ENCODE results near the gene MRPS14. TPM values are rescaled to one million over a fixed set of nuclear protein-coding genes. Genes with fewer than 3 reads are reported as not detected.

Gene MRPS14
- total and polyA plus RNA-seq, 9 of the 15 experiments (the other 6 are each of a cell fraction or from before 2014, with no cell fraction given) = 38.1 to 231 (median 54.9) TPM

DNA sequence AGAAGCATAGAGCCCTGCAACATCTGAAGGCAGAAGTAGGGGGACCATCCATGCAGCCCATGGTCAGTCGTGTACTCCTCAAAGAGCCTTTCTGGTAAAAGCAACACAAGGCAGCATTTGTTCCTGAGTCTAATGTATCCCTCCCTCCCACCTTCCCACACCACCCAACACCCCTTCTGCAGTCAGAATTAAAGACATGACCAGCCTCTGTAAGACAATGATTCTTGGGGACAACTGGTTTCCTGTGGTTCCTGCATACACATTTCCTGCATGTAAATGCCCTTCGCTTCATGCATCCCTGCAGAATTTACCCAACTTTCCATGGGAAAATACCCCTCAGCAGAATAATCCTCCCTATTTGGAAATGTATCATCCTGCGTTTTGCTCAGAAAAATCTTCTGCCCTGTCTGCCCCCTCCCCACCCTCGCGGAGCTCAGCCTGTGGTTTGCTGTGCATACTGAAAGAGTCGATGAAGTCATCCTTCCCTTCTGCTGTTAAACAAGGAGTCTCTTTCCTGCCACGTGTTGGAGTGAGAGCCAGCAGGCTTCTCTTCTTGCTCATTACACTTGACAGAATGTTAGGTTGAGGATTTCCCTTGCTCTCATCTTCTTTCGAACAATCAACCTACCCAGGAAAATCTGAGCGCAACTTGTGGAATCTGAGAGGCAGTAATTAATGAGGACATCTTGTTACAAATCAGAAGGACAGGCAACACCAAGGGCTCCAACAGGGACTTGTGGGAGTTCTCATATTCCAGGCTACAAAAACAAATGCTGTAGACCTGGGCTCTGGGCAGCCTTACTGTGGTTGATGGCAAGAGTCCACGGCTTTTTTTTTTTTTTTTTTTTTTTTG, 49.1 kb upstream of the MRPS14 start (continued):
- TF ChIP-seq, protein P1, sequence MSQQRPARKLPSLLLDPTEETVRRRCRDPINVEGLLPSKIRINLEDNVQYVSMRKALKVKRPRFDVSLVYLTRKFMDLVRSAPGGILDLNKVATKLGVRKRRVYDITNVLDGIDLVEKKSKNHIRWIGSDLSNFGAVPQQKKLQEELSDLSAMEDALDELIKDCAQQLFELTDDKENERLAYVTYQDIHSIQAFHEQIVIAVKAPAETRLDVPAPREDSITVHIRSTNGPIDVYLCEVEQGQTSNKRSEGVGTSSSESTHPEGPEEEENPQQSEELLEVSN (IDR thresholded peaks at IDR 0.05; ENCODE audit: borderline replicate concordance in 1 of 2, extremely low read depth in 1 of 2, insufficient read depth in 1 of 2, insufficient read length in 1 of 2, low read depth in 1 of 2, low read length in 1 of 2, poor library complexity in 1 of 2, severe bottlenecking in 1 of 2) = peak in 1 of 2 experiments; percentile 11
- TF ChIP-seq, protein P2, sequence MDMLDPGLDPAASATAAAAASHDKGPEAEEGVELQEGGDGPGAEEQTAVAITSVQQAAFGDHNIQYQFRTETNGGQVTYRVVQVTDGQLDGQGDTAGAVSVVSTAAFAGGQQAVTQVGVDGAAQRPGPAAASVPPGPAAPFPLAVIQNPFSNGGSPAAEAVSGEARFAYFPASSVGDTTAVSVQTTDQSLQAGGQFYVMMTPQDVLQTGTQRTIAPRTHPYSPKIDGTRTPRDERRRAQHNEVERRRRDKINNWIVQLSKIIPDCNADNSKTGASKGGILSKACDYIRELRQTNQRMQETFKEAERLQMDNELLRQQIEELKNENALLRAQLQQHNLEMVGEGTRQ (CRISPR knock-in tag; IDR thresholded peaks at IDR 0.05) = peak; percentile 8; the same call in 1 of the 2 replicates

DNA sequence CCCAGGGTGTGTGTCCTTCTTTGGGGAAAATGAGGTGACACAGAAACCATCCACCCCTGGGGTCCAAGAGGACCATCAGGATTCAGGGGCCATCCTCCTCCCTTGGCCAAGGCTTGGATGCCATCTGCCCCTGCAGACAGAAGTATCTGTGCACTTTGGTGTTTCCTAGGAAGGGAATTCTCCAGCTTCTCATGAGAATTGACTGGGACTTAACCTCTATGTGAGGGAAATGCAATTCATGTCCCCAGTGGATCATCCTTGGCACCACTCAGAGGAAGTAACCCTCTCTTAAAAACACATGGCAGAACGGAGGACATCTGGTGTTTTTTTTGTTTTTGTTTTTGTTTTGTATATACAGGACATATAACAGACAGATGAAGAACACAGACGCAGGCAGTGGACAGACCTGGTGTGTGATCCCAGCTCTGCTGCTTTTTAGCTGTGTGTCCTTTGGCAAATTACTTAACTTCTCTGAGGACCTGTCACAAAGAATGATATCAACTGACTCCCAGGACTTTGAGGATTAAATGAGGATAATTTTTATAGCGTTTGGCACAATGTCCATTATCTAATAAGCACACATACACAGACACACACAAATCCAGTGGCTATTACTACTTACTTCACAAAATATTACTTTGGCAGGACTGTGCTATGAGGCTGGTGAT, 48.2 kb upstream of the MRPS14 start:
- BruUV-seq (replicated peaks) = no TSS peak
- Histone ChIP-seq H3K27me3 (ENCODE audit: control insufficient read depth in 2 of 2, insufficient read depth in 2 of 2, low read length in 2 of 2) (peaks cover 52 to 55% of the 10 kb centered on the region in 2 experiments), H3K4me3 (no peak overlapping the region), H3K9me3 (replicated peaks; ENCODE audit: control insufficient read depth, insufficient read depth, low read depth, low read length) (no peaks in the 10 kb centered on the region), H2AFZ (ENCODE audit: low read depth, low read length) (no peak overlapping the region), H3K79me2 (ENCODE audit: control insufficient read depth, insufficient read depth, low read length) (no peaks in the 10 kb centered on the region), H3K36me3 (ENCODE audit: control insufficient read depth, insufficient read depth, low read length) (no peaks in the 10 kb centered on the region), H3K27ac (ENCODE audit: extremely low read depth, low read depth, low read length) (no peak overlapping the region), H4K20me1 (replicated peaks; ENCODE audit: control insufficient read depth, insufficient read depth, low read length) (no peaks in the 10 kb centered on the region), H3K4me2 (ENCODE audit: insufficient read depth, low read length) (no peak overlapping the region), H3K9me1 (ENCODE audit: control insufficient read depth, insufficient read depth, low read length) (no peaks in the 10 kb centered on the region), H3K4me1 (replicated peaks in 1 of 2; ENCODE audit: control insufficient read depth in 2 of 2, insufficient read depth in 2 of 2, low read length in 2 of 2) (no peaks in the 10 kb centered on the region), H3K9ac (ENCODE audit: insufficient read depth in 1 of 2, low read depth in 2 of 2, low read length in 2 of 2) (no peak overlapping the region)
- TF ChIP-seq, protein P3, sequence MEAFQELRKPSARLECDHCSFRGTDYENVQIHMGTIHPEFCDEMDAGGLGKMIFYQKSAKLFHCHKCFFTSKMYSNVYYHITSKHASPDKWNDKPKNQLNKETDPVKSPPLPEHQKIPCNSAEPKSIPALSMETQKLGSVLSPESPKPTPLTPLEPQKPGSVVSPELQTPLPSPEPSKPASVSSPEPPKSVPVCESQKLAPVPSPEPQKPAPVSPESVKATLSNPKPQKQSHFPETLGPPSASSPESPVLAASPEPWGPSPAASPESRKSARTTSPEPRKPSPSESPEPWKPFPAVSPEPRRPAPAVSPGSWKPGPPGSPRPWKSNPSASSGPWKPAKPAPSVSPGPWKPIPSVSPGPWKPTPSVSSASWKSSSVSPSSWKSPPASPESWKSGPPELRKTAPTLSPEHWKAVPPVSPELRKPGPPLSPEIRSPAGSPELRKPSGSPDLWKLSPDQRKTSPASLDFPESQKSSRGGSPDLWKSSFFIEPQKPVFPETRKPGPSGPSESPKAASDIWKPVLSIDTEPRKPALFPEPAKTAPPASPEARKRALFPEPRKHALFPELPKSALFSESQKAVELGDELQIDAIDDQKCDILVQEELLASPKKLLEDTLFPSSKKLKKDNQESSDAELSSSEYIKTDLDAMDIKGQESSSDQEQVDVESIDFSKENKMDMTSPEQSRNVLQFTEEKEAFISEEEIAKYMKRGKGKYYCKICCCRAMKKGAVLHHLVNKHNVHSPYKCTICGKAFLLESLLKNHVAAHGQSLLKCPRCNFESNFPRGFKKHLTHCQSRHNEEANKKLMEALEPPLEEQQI (IDR thresholded peaks at IDR 0.05) = no peak
- peak; percentile 54 for TF ChIP-seq RBM25 (IDR thresholded peaks at IDR 0.05; ENCODE audit: low read depth, low read length, severe bottlenecking)
- TF ChIP-seq ZFP36 (IDR thresholded peaks at IDR 0.05; ENCODE audit: low read depth, low read length, partially characterized antibody) = peak; percentile 13
- 0% methylated on average over 3 of the region's 3 CpGs for WGBS (ENCODE audit: insufficient coverage, low coverage, missing lambda C conversion rate)
- in situ Hi-C loops (cut with MboI) = no loop called here
- intact Hi-C loops (cut with micrococcal nuclease) = no loop called here
- ChIA-PET CTCF (ENCODE audit: low intra/inter-chr PET ratio) (no interaction called here), POLR2A (no interaction called here)
- ATAC-seq = no peak
- no peak for DNase-seq (ENCODE audit: extremely low read depth in 1 of 4, low spot score in 3 of 4)
- FAIRE-seq = no peak

Data from K562 (cell line).